HG03520 (cell line): ENCODE measurements around the gene LMF2.

Experiments
- ATAC-seq: cut with Tn5 transposase; IDR thresholded peaks from one replicate; pipeline ENCODE4 v1.9.1; 2021; ENCODE audit warnings: mild to moderate bottlenecking, moderate library complexity; ENCODE audit not compliant: unreplicated experiment

LMF2 gene

GRCh38 chr22:50468626-50469025 lies 38.9 kb downstream of the LMF2 start:
- ATAC-seq, result no peak

- no peak for ATAC-seq
Observed at GRCh38 chr22:50467773-50468440, 39.6 kb downstream of the LMF2 start.

- ATAC-seq, result no peak
Observed at GRCh38 chr22:50467341-50467740, 40.2 kb downstream of the LMF2 start.

- ATAC-seq, result no peak
Observed at GRCh38 chr22:50465066-50465930, 42.2 kb downstream of the LMF2 start.

DNA sequence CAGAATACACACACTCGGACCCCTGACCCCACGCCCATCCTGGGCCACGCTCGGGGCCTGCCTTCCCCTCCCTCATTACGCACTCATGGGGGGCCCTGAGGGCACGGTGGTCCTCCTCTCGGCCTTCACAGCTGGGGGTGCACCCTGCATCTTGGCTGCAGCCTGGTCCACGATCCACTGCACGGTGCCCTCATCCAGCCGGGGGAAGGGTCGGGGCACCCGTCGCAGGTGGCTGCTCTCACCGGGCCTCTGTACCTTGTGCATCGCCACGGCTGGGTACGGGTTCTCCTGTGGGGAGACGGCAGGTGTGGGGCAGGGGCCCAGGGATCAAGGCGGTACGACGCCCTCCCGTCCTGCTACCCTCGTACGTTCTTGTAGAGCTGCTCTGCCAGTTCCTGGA lies 43.1 kb downstream of the LMF2 start:
- no peak for ATAC-seq

DNA sequence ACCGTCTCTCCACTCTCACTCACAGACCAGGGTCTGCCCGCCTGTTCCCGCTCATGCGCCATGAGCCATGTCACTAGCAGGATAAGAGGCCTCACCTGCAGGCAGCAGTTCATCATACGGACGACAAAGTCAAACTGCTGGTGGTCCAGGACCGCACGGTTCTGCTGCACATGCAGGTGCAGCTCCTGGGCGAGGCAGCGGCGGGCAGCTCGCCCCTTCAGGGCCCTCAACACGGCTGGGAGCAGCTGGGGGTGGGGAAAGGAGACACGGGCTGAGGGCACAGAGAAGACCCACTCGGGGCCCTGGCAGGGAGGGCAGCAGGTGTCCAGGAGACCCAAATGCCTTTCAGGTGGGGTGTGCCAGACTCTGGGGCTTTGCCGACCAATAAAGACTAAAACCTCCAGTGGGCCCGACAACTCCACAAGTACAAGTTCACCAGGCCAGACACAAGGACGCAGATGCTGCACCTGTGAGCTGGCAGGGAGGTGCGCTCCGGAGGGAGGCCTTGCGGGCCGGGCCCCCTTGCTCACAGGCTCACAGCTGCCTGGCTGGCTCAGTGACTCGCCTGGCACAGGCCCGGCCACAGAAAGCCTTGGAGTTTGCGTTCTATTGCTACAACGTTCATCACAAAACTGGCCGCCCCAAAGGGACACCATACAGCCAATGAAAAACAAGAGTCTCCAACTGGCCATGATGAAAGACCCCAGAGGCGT lies 44.2 kb downstream of the LMF2 start:
- ATAC-seq, result no peak

- no peak for ATAC-seq
Observed at GRCh38 chr22:50461979-50462540, 45.4 kb downstream of the LMF2 start.

GRCh38 chr22:50461536-50461935 lies 46.0 kb downstream of the LMF2 start:
- ATAC-seq, result no peak

GRCh38 chr22:50460938-50461337 lies 46.6 kb downstream of the LMF2 start:
- no peak for ATAC-seq

DNA sequence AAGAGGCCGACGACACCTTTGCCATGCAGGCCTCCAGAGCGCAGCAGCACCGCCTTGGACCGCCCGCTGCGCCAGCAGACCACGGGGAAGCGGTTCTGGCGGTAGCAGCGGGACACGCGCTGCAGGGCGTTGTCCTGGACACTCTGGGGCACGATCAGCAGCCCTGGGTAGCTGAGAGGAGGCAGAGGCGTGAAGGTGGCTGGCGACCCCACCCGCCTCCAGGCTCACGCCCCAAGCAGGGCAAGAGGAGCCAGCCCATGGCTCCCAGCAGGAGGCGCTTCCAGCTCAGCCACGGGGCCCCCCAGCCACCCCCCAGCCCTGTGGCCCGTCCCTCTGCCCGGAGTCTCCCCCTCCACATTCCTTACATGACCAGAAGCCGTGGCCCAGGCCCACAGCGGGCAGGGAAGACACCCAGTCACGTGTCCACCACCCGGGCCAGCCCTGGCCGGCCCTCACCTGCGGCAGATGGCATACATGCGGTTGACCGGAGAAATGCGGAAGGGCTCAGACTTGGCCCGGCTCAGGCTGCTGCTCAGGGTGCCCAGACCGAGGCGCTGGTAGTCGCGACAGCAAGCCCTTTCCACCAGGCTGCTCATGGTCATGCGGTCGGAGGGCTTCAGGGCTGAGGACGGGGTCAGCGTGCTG lies 47.9 kb downstream of the LMF2 start:
- no peak for ATAC-seq

- ATAC-seq, result no peak
Observed at GRCh38 chr22:50459016-50459415, 48.5 kb downstream of the LMF2 start.

DNA sequence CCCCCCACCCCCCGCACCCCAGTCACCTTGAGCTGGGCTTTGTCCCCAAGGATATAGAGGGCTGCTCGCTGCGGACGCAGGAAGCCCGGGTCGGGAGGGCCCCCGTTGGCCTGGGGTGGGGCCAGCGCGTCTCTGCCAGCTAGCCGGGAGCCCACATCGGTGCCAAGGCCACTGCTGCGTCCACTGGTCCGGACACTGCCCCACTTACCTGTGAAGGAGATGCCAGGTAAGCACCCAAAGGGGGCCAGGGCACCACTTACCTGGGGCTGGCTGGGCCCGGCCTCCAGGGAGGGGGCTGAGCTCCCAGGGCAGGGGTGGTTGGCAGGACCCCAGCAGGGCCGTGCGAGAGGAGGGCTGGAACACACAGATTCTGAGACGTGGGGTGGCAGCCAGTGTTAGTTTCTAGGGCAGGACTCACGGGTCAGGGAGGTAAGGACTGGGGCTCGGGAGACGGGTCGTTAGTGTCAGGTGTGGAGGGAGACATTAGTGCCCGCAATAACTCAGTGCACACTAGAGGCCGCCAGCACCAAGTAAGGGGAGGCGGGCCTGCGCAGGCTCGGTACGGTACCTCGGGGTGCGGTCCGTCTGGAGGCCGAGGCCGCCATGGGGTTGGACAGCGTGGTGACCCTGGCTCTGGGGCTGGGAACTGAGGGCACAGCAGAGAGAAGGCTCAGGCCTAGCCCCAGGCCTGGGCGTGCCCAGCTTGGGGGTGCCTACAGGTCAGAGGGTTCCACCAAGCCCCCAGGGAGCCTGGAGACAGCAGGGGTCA lies 50.9 kb downstream of the LMF2 start:
- ATAC-seq, result no peak

- ATAC-seq, result no peak
Observed at GRCh38 chr22:50456026-50456425, 51.5 kb downstream of the LMF2 start.

- ATAC-seq, result no peak
Observed at GRCh38 chr22:50455201-50455600, 52.3 kb downstream of the LMF2 start.

DNA sequence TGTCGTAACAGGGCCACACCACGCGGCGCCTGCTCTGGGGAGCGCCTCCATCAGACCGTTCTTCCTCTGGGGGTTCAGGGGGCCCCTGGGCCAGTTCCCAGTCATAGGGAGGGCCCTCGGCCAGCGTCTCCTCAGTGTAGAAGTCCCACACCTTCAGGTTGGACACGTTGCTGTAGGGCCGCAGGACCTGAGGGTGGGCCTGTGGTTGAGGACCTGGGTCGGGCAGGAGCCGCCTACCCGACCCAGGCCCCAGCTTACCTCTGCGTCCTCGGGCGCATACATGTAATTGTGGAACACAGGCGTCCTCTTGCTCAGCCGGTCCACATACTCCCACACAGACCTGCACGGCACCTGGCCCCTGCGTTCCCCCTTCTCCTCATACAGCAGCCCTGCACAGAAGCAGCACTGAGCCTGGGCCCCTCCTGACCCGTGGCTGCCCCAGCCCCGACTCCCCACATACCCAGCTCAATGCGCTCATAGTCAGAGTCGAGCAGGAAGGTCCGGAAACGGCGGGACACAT lies 52.9 kb downstream of the LMF2 start:
- ATAC-seq, result no peak
